Mesendoderm (in vitro differentiated cells): ENCODE results near the gene SHISA9.

ENCODE experiments used
- DNase-seq: peaks from one replicate; pipeline ENCODE4 v3.0.0; 2013
- H2AK5ac ChIP-seq: 2 replicates; pipeline ENCODE4 v1.6.1; 2013; ENCODE audit warnings: low read length, inconsistent platforms
- H2BK120ac ChIP-seq: 2 replicates; pipeline ENCODE4 v1.6.1; 2013; ENCODE audit warnings: low read depth, mild to moderate bottlenecking, low read length, moderate library complexity, mixed read lengths
- H2BK15ac ChIP-seq: replicated peaks from 2 replicates; pipeline ENCODE4 v1.6.1; 2013; ENCODE audit warnings: low read depth, mild to moderate bottlenecking, moderate library complexity
- H2BK5ac ChIP-seq: 2 replicates; pipeline ENCODE4 v1.6.1; 2013; ENCODE audit warnings: low read length, inconsistent platforms
- H3K18ac ChIP-seq: 2 replicates; pipeline ENCODE4 v1.6.1; 2013; ENCODE audit warnings: mild to moderate bottlenecking, low read length, mixed read lengths
- H3K23ac ChIP-seq: one replicate; pipeline ENCODE4 v1.6.1; 2013; ENCODE audit warnings: low read length
- H3K27ac ChIP-seq: 2 replicates; pipeline ENCODE4 v1.5.1; 2013; ENCODE audit warnings: low read depth, mild to moderate bottlenecking, inconsistent platforms, low read length, moderate library complexity
- H3K27me3 ChIP-seq: 2 replicates; pipeline ENCODE4 v1.6.1; 2013; ENCODE audit warnings: low read length, control low read depth, mild to moderate bottlenecking, inconsistent platforms; ENCODE audit not compliant: insufficient read depth, poor library complexity
- H3K36me3 ChIP-seq: 2 replicates; pipeline ENCODE4 v1.6.1; 2013; ENCODE audit warnings: low read length, inconsistent platforms; ENCODE audit not compliant: control insufficient read depth, insufficient read depth
- H3K4ac ChIP-seq: one replicate; pipeline ENCODE4 v1.6.1; 2013; ENCODE audit warnings: low read depth, mild to moderate bottlenecking, low read length, moderate library complexity
- H3K4me1 ChIP-seq: 2 replicates; pipeline ENCODE4 v1.6.1; 2013; ENCODE audit warnings: low read depth, low read length, inconsistent platforms; ENCODE audit not compliant: control insufficient read depth
- H3K4me2 ChIP-seq: 2 replicates; pipeline ENCODE4 v1.6.1; 2013; ENCODE audit warnings: low read length
- H3K4me3 ChIP-seq: 2 replicates; pipeline ENCODE4 v1.5.1; 2013; ENCODE audit warnings: mild to moderate bottlenecking, low read length
- H3K56ac ChIP-seq: one replicate; pipeline ENCODE4 v1.6.1; 2013; ENCODE audit warnings: low read length
- H3K79me1 ChIP-seq: 2 replicates; pipeline ENCODE4 v1.6.1; 2013; ENCODE audit warnings: low read length, inconsistent platforms
- H3K79me2 ChIP-seq: 2 replicates; pipeline ENCODE4 v1.6.1; 2013; ENCODE audit warnings: mild to moderate bottlenecking, low read length; ENCODE audit not compliant: control insufficient read depth, insufficient read depth
- H3K9ac ChIP-seq: 2 replicates; pipeline ENCODE4 v1.6.1; 2013; ENCODE audit warnings: low read length, inconsistent platforms
- H4K5ac ChIP-seq: one replicate; pipeline ENCODE4 v1.6.1; 2013; ENCODE audit warnings: low read length
- H4K8ac ChIP-seq: one replicate; pipeline ENCODE4 v1.6.1; 2013; ENCODE audit warnings: low read depth, mild to moderate bottlenecking, control low read depth, low read length, moderate library complexity
- WGBS: extraction: QIAGEN DNeasy Blood & Tissue Kit; methylation state at CpG from one replicate; pipeline ENCODE4 v1.1.7; 2013; ENCODE audit warnings: low lambda C conversion rate, missing lambda C conversion rate; ENCODE audit not compliant: insufficient coverage; ENCODE audit errors: extremely low coverage; 5-methylcytosine and 5-hydroxymethylcytosine counted together

Gene SHISA9

DNA sequence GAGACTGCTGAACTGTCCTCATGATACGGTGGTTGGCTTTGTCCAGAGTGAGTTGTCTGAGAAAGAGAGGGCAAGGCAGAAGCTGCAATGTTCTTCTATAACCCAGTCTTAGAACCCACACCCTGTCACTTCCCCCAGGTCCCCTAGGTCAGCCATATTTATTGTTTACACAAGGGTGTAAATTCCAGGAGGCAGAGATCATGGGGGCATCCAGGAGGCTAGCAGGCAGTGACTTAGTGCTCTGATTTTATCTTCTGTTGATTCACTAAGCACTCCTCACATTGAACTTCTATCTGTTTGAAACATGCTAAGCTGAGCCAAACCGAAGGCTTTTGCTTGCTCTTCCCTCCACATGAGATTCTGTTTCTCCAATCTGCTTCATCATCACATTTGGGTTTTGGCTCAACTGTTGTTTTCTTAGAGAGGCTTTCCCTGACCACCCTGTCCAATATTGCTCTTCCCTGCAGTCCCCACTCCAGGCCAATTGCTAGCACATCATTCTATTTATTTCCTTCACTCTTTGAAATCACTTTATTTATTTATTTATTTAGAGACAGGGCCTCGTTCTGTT is 34.3 kb upstream of the SHISA9 start:
- no CpG with 5 or more reads among the region's 3 CpGs for WGBS
- H2BK15ac ChIP-seq: no peak overlapping the region

DNA sequence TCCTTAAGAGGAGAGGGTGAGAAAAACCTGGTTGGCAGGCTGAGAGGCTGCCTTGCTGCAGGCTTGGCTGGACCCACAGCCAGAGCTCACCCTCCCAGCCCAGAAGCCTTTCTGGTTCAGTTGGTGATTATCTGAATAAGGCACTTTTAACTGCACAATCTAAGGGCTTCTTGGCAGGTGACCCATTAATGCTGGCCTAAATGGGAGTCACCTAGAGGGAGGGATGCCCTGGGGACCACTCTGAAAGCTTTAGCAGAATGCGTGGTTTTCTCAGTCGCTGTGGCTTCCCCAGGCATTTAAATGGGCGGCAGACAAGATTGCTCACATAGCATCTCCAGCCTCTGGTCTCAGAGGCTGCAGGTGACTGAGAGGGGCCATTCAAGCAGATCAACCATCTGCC is 33.2 kb upstream of the SHISA9 start:
- Histone ChIP-seq H3K23ac (no peak overlapping the region), H3K4me2 (no peak overlapping the region), H2BK15ac (no peak overlapping the region), H2AK5ac (no peak overlapping the region), H3K56ac (no peak overlapping the region), H3K4me3 (no peak overlapping the region), H4K8ac (no peak overlapping the region), H3K4ac (no peak overlapping the region), H3K79me1 (no peaks in the 10 kb centered on the region), H3K27me3 (no peaks in the 10 kb centered on the region), H3K18ac (no peak overlapping the region), H4K5ac (no peak overlapping the region), H3K4me1 (no peaks in the 10 kb centered on the region), H3K36me3 (no peaks in the 10 kb centered on the region), H2BK120ac (no peak overlapping the region), H3K79me2 (no peaks in the 10 kb centered on the region), H3K9ac (no peak overlapping the region), H3K27ac (no peak overlapping the region), H2BK5ac (no peak overlapping the region)
- DNase-seq: peak; percentile 9
- whole genome bisulfite sequencing: no CpG with 5 or more reads among the region's 3 CpGs

More for the DNA sequence above, 34.3 kb upstream of the SHISA9 start:
- no peaks in the 10 kb centered on the region for H3K79me2 ChIP-seq
- no peak overlapping the region for H3K4me3 ChIP-seq
- H3K27ac ChIP-seq: no peak overlapping the region
- H2BK5ac ChIP-seq: no peak overlapping the region
- H3K27me3 ChIP-seq: no peaks in the 10 kb centered on the region
- H2BK120ac ChIP-seq: no peak overlapping the region
- no peaks in the 10 kb centered on the region for H3K4me1 ChIP-seq
- no peak overlapping the region for H3K56ac ChIP-seq
- peak; percentile 56 for DNase-seq
- H4K8ac ChIP-seq: no peak overlapping the region
- no peaks in the 10 kb centered on the region for H3K36me3 ChIP-seq
- H3K18ac ChIP-seq: no peak overlapping the region
- no peak overlapping the region for H3K4me2 ChIP-seq
- H2AK5ac ChIP-seq: no peak overlapping the region
- H4K5ac ChIP-seq: no peak overlapping the region
- no peak overlapping the region for H3K9ac ChIP-seq
- no peak overlapping the region for H3K4ac ChIP-seq
- H3K79me1 ChIP-seq: no peaks in the 10 kb centered on the region
- no peak overlapping the region for H3K23ac ChIP-seq

DNA sequence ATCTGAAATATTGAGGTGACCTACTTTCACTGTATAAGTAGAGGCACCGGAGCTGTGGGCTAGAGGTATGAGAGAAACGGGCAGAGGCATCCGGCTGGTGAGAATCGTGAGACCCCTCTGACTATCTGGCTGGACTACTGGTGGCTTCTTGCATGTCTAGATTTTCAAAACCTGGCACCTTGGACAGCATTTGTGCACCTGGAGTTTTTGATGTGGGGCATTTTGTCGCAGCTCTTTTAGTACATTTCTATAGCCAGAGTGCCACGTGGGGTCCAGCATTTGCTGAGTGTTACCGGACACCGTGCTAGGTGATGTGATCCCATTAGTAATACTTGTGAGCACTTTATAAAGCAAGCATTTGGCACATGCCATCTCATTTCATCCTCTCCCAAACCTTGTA is 32.6 kb upstream of the SHISA9 start:
- H2BK120ac ChIP-seq: no peak overlapping the region
- H4K8ac ChIP-seq: no peak overlapping the region
- no peak overlapping the region for H3K18ac ChIP-seq
- WGBS: no CpG with 5 or more reads among the region's 8 CpGs
- no peak overlapping the region for H3K27ac ChIP-seq
- H2BK5ac ChIP-seq: no peak overlapping the region
- H3K4ac ChIP-seq: no peak overlapping the region
- no peaks in the 10 kb centered on the region for H3K27me3 ChIP-seq
- no peak overlapping the region for H2BK15ac ChIP-seq
- no peaks in the 10 kb centered on the region for H3K79me1 ChIP-seq
- no peak overlapping the region for H3K4me2 ChIP-seq
- no peak overlapping the region for H3K4me3 ChIP-seq
- DNase-seq: no peak
- H3K4me1 ChIP-seq: no peaks in the 10 kb centered on the region
- no peaks in the 10 kb centered on the region for H3K36me3 ChIP-seq
- no peak overlapping the region for H3K56ac ChIP-seq
- H3K23ac ChIP-seq: no peak overlapping the region
- no peak overlapping the region for H4K5ac ChIP-seq
- no peaks in the 10 kb centered on the region for H3K79me2 ChIP-seq
- H3K9ac ChIP-seq: no peak overlapping the region
- H2AK5ac ChIP-seq: no peak overlapping the region

DNA sequence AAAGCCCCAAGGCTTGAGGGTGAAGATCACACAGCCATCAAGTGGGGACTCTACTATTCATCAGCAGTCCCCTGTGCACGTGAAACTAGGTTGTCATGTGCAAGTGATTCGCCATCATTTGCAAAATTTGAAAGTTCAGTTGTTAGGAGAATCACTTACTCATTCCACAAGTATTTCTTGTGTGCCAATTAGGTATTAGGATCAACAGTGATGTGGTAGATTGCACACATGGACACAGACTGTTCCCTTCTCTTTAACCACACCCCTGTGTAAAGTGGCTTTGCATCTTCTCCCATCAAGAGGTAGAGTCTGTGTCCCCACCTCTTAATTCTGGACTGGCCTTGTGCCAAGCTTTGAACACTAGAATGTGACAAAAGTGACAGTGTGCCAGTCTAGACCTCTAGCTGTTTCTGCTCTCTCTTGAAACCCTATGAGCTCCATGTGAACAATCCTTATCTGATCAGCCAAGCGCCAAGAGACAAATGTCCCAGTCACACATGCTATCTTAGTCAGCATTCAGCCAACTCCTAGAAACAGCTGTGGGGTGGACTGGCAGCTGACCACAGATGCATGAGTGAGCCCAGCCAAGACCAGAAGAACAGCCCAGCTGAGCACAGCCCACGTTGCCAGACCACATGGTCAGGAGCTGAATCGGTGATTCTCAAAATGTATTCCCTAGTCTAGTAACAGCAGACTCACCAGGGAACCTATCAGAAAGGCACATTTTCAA is 31.5 kb upstream of the SHISA9 start:
- no peak overlapping the region for H3K56ac ChIP-seq
- no peak overlapping the region for H3K9ac ChIP-seq
- H2BK120ac ChIP-seq: no peak overlapping the region
- H3K4me1 ChIP-seq: no peaks in the 10 kb centered on the region
- no peak overlapping the region for H4K5ac ChIP-seq
- no peak overlapping the region for H3K23ac ChIP-seq
- no peak for DNase-seq
- no peak overlapping the region for H4K8ac ChIP-seq
- no peaks in the 10 kb centered on the region for H3K27me3 ChIP-seq
- H2BK5ac ChIP-seq: no peak overlapping the region
- no peaks in the 10 kb centered on the region for H3K79me1 ChIP-seq
- WGBS: no CpG with 5 or more reads among the region's 5 CpGs
- no peak overlapping the region for H2AK5ac ChIP-seq
- H3K36me3 ChIP-seq: no peaks in the 10 kb centered on the region
- H3K27ac ChIP-seq: no peak overlapping the region
- H3K79me2 ChIP-seq: no peaks in the 10 kb centered on the region
- no peak overlapping the region for H3K4me2 ChIP-seq
- no peak overlapping the region for H3K4me3 ChIP-seq
- H3K4ac ChIP-seq: no peak overlapping the region
- no peak overlapping the region for H2BK15ac ChIP-seq
- H3K18ac ChIP-seq: no peak overlapping the region

DNA sequence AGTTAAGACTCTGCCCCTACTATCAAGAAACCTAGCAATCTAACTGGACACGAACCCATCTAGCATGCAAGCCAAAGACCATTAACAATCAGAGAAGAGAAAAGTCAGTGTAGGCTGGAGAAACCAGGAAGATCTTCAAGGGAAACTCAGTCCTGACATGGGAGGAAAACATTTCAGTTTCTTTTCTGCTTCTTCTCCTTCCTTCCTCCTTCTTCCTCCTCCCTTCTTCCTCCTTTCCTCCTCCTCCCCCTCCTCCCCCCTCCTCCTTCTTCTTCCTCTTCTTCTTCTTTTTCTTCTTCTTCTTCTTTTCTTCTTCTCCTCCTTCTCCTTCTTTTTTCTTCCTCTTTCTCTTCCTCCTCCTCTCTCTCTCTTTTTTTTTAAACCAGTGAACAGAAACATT is 29.6 kb upstream of the SHISA9 start:
- no peak overlapping the region for H2BK15ac ChIP-seq
- H3K23ac ChIP-seq: no peak overlapping the region
- H3K56ac ChIP-seq: no peak overlapping the region
- H3K36me3 ChIP-seq: no peaks in the 10 kb centered on the region
- H3K9ac ChIP-seq: no peak overlapping the region
- H3K79me1 ChIP-seq: no peaks in the 10 kb centered on the region
- H4K5ac ChIP-seq: no peak overlapping the region
- no peak overlapping the region for H2BK5ac ChIP-seq
- no peak overlapping the region for H3K4me3 ChIP-seq
- no peaks in the 10 kb centered on the region for H3K4me1 ChIP-seq
- no peak overlapping the region for H3K18ac ChIP-seq
- H2BK120ac ChIP-seq: no peak overlapping the region
- no CpG with 5 or more reads among the region's 1 CpG for WGBS
- no peak overlapping the region for H3K27ac ChIP-seq
- no peak for DNase-seq
- no peak overlapping the region for H4K8ac ChIP-seq
- H3K4me2 ChIP-seq: no peak overlapping the region
- no peak overlapping the region for H2AK5ac ChIP-seq
- no peaks in the 10 kb centered on the region for H3K79me2 ChIP-seq
- H3K27me3 ChIP-seq: no peaks in the 10 kb centered on the region
- H3K4ac ChIP-seq: no peak overlapping the region

DNA sequence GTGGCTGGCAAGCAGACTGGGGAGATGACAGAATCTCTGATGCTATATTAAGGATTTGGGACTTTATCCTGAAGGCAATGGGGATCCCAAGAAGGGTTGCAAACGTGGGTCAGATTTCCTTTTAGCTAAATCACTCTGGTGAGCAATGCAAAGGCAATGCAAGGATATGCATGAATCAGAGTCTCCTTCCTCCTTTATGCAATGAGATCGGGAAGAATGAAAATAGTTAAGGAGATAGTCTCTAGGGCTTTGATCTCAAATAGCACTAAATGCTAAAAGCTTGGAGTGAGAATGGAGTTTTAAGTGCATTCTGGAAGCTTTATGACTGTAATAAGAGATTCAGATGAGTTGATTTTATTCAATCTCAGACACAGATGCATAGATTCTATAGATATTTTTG is 27.2 kb upstream of the SHISA9 start:
- H3K4me1 ChIP-seq: no peaks in the 10 kb centered on the region
- H3K27me3 ChIP-seq: no peaks in the 10 kb centered on the region
- no peak overlapping the region for H2BK5ac ChIP-seq
- no peak overlapping the region for H2AK5ac ChIP-seq
- no peaks in the 10 kb centered on the region for H3K79me1 ChIP-seq
- H4K5ac ChIP-seq: no peak overlapping the region
- H3K56ac ChIP-seq: no peak overlapping the region
- H3K27ac ChIP-seq: no peak overlapping the region
- no peak overlapping the region for H2BK15ac ChIP-seq
- peak; percentile 71 for DNase-seq
- H3K36me3 ChIP-seq: no peaks in the 10 kb centered on the region
- H3K4me2 ChIP-seq: no peak overlapping the region
- H3K23ac ChIP-seq: no peak overlapping the region
- H3K18ac ChIP-seq: no peak overlapping the region
- no CpG with 5 or more reads among the region's 2 CpGs for WGBS
- H3K9ac ChIP-seq: no peak overlapping the region
- H2BK120ac ChIP-seq: no peak overlapping the region
- no peak overlapping the region for H3K4me3 ChIP-seq
- H3K4ac ChIP-seq: no peak overlapping the region
- H4K8ac ChIP-seq: no peak overlapping the region
- H3K79me2 ChIP-seq: no peaks in the 10 kb centered on the region
